Measurements from ENCODE around the gene VIP. TPM values are rescaled to one million over a fixed set of nuclear protein-coding genes. Genes with fewer than 3 reads are reported as not detected.
A peak's percentile ranks its signal among the peaks of the same experiment; 100 is the strongest.

Gene VIP
- total and polyA plus RNA-seq, 2 of the 13 experiments (the other 11 are each of a cell fraction or from before 2014, with no cell fraction given): not detected

- TF ChIP-seq CTCF (CRISPR knock-in tag; IDR thresholded peaks at IDR 0.05): peak; percentile 53
- TF ChIP-seq TAF1 (CRISPR knock-in tag; IDR thresholded peaks at IDR 0.05): no peak
- no peak for TF ChIP-seq ZNF619 (CRISPR knock-in tag; IDR thresholded peaks at IDR 0.05)
- TF ChIP-seq ZNF577 (CRISPR knock-in tag; IDR thresholded peaks at IDR 0.05; ENCODE audit: borderline replicate concordance, low read depth): no peak
- TF ChIP-seq SMC3 (IDR thresholded peaks at IDR 0.05; ENCODE audit: low read length): peak; percentile 29; the same call in 1 of the 2 replicates
- TF ChIP-seq ZNF326 (CRISPR knock-in tag; IDR thresholded peaks at IDR 0.05; ENCODE audit: borderline replicate concordance): no peak
- TF ChIP-seq LBX2 (CRISPR knock-in tag; IDR thresholded peaks at IDR 0.05; ENCODE audit: borderline replicate concordance): no peak
- TF ChIP-seq, protein P1, sequence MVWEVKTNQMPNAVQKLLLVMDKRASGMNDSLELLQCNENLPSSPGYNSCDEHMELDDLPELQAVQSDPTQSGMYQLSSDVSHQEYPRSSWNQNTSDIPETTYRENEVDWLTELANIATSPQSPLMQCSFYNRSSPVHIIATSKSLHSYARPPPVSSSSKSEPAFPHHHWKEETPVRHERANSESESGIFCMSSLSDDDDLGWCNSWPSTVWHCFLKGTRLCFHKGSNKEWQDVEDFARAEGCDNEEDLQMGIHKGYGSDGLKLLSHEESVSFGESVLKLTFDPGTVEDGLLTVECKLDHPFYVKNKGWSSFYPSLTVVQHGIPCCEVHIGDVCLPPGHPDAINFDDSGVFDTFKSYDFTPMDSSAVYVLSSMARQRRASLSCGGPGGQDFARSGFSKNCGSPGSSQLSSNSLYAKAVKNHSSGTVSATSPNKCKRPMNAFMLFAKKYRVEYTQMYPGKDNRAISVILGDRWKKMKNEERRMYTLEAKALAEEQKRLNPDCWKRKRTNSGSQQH (CRISPR knock-in tag; IDR thresholded peaks at IDR 0.05; ENCODE audit: low read depth): no peak
- no peak for TF ChIP-seq ZNF883 (CRISPR knock-in tag; IDR thresholded peaks at IDR 0.05; ENCODE audit: not compliant biosample characterization)
- no peak for TF ChIP-seq ZNF136 (CRISPR knock-in tag; IDR thresholded peaks at IDR 0.05; ENCODE audit: low read depth)
- TF ChIP-seq CBX5 (CRISPR knock-in tag; IDR thresholded peaks at IDR 0.05; ENCODE audit: borderline replicate concordance): no peak
- TF ChIP-seq SMAD9 (CRISPR knock-in tag; IDR thresholded peaks at IDR 0.05): no peak
- no peak for TF ChIP-seq ZBTB40 (IDR thresholded peaks at IDR 0.05)
- TF ChIP-seq ZBTB40 (CRISPR knock-in tag; IDR thresholded peaks at IDR 0.05): no peak
Measured at GRCh38 chr6:152727507-152727906, 23.1 kb upstream of the VIP start (continued).
